HCEC 1CT (cell line): ENCODE data around the gene PRLH.

Experiments used
- DNase-seq: peaks from one replicate; pipeline ENCODE4 v3.0.0-alpha.2; 2017

The PRLH gene

DNA sequence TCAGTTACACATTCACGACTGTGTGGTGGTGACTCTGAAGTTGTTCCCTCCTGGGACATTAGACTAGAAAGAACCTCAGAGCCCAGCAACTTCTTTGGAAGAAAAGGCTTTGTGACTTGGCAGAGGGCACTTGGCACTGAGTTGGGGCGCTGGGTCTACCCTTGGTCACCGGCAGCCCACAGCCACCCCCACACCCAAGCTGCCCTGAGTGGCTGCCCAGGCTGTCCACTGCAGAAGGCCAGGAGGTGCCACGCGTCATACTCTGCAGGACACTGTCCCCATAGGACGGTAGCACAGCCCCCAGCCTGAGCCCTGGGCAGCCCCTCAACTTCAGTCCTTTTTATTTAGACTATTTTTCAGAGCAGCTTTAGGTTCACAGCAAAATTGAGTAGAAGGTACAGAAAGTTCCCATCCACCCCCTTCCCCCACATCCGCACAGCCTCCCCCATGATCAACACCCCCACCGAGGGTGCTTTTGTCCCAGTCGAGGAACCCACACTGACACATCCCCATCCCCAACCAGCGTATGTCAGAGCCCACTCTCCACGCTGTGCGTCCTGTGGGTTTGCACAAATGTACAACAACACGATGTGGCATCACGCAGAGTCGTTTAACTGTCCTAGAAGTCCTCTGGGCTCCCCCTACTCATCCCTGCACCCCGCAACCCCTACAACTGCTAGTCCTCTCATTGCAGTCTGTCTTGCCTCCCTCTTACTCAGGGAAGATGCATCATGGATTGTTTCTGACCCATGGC lies 1.1 kb downstream of the PRLH start:
- DNase-seq: no peak

DNA sequence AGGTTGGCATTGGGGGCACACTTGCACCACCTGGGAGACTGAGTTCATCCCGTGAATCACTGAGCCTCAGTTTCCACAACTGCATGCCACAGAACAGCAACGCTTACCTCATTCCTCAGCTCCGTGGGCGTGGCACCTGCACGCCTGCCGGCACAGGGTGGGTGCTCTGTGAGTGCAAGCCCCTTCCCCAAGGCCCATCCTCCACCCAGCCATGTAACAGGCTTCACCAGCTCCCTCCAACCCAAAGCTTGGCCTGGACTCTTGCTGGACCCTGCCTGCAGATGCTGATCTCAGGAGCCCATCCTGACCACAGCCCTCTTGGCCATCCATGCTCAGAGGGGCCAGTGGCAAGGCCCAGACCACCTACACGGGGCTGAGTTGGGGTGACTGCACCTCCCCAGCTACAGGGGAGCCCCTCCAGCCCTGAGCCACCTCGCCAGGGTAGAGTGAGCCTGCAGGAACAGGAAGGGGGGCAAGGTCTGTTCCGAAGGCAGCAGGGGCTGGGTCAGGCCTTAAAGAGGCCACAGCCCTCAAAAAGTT lies 1.8 kb downstream of the PRLH start:
- no peak for DNase-seq

DNA sequence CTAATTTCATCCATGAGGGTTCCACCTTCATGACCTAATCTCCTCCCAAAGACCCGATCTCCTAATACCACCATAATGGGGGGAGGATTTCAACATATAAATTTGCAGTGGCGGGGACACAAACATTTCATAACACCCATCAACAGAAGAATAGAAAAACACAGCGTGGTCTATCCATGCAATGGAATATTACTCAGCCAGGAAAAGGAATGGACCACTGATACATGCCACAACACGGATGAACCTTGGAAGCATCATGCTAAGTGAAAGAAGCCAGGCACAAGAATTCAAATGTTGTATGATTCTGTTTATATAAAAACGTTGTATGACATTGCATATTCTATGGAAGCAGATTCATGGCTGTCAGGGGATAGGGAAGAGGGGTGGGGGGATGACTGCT lies 2.7 kb downstream of the PRLH start:
- DNase-seq: no peak

DNA sequence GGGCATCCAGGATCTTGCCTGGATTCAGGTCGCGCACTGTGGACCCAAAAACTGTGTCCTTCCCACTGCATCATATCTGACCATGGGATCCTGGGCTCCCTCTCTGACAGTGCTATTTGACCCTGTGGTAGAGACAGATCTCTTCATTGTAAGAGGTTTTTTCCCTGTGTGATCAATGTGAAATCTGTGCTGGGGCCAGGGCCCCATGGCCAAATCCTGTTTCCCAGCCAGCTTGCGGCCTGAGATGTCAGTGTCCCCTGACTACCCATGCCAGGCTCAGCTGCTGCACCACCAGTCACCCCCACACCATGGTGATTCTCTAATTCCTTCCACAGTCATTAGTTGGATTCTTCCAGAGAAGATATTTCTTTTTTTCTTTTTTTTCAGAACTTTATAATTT lies 3.5 kb downstream of the PRLH start:
- DNase-seq: no peak

DNA sequence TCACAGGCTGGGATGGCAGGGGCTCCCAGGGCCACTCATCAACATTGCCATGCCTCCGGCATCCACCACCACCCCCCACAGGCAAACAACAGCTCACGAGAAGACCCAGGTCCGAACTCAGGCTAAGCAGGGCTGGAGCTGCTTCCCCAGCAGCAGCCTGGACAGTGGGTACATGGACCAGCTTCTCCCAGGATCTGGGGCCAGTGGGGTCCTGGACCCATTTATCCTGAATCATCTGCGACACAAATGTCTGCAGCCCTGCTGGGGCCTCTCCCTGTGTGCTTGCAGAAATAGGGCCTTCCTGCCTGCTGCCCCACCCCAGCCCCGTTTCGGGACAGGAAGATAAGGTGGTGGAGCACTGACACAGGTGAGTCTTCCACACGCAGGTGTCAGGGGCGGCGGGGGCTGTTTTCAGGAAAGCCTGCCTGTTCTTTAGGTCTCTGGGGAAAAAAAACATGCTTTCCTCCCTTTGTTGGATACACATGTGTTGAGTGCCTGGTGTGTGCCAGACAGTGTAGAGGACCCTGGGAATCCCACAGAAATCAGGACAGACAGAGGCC lies 4.5 kb downstream of the PRLH start:
- DNase-seq: no peak

DNA sequence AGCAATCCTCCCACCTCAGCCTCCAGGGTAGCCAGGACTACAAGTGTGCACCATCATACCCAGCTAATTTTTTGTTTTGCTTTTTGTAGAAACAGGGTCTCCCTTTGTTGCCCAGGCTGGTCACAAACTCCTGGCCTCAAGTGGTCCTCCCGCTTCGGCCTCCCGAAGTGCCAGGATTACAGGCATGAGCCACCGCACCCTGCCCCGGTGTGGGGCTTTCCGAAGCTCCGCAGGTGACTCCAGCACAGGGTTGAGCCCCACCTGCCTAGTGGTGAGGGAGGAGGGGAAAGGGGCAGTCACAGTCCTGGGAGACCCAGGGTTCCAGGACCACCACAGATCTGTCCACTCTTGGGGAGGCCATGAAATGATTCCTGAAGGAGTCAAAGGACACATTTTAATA lies 5.2 kb downstream of the PRLH start:
- no peak for DNase-seq

DNA sequence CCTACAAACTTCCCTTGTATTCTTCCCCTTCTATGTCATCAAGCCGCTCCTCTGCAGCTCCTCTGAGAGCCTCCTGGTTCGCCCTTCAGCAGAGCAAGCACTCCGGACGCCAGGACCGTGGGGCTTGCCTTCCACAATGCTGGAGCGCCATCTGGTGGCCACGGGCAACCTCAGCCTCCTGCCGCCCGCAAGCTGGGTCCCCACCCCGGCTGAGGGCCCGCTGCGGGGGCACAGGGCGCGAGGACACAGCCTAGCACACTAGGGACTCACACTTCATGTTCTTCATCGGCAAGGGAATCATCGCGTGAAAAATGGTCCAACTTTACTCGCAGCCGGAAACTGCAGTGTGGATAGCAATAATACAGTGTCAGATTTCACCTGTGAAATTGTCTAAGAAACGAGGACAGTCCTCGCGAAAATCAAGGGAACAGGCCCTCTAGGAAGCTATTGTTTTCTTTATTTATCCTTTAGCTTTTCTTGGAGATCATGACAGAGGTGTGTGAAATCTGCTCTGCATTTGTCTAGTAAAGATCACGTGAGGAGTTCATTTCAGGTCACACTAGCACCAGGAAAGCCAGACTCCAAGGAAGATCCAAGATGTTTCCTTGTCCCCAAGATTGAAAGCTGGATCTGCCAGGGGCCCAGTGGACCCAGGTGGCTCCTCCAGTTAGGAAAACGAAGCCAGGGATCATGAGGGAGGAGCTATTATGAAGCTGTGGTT lies 5.8 kb downstream of the PRLH start:
- DNase-seq: peak; percentile 87

DNA sequence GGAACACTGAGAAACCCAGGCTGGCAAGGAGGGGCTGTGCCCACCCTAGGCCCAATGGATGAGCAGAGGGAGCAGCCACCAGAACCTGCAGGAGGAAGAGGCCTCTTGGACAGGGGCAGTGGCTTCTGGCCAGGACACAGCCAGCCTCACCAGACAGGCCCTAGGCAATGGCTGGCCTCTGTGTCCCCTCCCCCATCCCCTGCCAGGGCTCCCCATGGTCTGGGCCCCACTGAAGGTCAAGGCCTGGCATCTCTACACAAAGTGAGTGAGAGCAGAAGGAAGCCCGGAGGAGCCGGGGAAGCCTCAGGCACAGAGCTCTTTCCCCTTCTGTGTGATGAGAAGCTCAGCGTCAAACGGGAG lies 6.3 kb downstream of the PRLH start:
- no peak for DNase-seq

DNA sequence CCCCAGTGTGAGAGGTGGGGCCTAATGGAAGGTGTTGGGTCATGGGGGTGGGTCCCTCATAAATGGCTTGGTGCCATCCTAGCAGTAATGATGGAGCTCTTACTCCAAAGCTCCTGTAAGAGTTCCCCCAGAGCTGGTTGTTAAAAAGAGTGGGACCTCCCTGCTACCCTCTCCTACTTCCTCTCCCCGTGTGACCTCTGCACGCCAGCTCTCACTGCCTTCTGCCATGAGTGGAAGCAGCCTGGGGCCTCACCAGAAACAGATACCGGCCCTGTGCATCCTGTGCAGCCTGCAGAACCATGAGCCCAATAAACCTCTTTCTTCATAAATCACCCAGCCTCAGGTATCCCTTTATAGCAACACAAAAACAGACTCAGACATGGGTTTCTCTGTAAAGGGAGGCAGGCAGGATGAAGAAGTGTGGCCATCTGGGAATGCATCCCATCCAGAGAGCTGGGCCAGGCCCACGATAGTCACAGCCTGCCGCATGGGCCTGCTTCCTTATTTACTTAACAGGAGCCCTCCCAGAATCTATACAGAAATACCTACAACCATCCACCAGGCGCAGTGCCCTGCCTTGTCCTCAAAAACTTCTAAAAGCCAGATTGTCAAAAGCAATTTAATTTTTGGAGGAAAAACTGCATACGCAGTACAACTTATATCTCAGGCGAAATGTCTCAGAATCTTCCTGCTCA lies 7.5 kb downstream of the PRLH start:
- no peak for DNase-seq

DNA sequence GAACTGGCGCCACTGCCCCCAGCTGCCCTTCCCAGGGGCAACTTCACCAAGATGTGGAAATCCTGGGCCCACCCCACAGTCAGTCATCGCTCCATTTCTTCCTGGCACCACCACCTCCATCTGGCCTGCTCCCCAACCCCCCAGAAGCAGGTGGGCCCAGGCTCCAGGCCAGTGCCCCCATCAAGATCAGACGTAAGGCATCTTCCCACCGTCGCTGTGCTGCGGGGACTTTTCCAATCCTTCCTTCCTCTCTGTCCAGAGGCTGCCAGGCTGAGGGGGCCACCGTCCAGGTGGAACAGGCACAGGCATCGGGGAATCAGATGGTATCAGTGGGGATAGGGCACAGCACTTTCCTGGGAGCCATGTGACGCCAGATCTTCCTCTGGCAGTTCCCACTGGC lies 8.1 kb downstream of the PRLH start:
- no peak for DNase-seq

DNA sequence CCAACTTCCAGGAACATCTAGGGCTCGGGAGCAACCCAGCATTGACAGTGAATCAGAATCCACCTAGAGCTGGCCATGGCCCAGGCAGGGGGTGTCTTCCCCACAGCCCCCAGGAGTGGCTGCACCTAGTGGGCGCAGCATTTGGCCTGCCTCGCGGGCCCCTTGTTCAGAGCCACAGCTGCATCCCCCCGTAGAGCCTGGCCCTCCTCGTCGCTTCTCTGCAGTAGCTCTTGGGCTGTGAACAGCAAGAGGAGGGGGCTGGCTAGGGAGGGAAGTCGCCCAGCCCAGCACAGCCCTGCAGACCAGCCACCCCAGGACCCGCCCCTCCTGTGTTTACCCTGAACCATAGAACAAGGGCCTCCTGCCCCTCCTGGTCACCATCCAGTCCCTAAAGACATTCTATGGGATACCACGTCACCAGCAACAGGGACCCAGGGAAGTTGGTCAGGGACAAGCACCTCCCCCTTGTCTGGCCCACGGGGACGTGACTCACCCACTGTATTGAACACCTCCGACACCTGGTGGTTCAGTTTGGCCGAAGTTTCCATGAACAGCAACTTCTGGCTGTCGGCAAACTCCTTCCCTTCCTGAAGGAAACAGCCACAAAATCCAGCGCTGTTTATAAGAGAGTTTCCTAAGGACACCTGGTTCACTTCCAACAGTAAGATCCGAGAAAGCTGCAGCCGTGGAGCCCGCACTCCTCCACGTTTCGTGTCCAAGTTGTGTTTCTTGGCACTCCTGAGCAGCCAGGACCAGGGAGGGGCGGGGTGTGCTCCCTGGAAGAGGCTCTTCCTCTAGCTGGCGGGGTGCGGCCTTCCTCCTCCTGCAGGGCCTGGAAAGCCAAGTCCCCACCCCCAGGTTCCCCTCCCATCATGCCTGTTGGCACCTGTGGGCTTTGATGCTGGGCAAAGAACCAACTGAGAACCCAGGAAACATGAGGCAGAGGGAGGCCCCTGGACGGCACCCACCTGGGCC lies 8.8 kb downstream of the PRLH start:
- DNase-seq: no peak

DNA sequence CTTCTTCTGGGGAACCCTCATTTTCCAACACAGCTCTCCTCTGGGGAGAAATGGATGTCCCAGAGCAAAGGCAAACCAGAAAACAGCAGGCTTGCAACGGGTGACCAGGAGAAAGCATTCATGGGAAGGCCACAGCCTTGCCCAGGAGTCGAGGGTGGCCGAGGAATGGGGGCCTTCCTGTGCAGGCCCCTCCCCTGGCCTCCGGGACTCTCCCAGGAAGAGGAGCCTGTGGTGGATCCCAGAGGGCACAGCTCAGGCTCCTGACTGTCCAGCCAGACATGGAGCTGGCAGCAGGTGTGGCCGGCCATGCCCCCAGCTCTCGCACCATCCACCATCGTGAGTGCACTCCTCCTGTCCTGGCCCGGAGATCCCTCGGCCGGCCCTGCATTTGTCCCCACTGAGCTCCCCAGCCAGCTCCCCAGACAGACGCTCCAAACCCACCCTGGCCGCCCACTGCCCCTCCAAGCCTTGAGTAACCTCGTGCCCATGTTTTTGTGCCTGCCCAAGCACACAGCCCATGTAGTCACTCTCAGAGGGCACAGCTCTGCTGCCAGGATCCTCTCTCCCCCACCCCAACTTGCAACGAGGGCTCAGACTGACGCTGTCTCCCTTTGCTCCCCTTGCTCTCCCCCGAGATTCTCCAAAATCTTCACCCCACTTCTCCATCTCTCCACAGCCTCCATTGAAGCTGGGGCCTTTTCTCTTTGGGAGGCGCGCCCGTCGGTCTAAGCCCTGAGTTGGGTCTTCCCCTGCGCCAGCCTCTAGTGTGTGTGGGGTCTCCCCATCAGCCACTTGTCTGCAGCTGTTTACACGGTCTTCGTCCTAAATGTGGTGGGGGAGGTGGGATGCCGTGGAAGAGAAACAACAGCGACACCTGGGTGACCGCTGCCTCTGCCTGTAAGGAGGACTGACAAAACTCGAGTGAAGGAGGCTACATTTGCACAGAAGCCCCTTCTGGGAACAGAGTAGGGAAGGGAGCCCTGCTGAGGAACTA lies 9.8 kb downstream of the PRLH start:
- no peak for DNase-seq

DNA sequence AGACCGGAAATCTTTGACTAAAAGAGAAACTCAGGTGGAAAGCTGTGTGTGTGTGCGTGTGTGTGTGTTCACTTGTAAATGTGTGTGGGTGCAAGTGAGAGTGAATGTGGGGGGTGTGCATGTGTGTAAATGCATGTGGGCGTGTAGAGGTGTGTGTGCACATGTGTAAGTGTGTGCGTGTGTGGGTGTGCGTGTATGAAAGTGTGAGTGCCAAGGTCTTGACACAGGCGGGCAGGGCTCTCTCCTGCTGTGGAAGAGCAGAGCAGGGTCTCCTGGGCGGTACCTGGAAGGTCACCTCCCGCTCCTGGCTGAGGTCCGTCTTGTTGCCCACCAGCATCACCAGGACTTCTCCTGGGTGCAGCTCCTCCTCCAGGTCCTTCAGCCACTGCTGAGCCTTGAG lies 10.6 kb downstream of the PRLH start:
- DNase-seq: no peak

DNA sequence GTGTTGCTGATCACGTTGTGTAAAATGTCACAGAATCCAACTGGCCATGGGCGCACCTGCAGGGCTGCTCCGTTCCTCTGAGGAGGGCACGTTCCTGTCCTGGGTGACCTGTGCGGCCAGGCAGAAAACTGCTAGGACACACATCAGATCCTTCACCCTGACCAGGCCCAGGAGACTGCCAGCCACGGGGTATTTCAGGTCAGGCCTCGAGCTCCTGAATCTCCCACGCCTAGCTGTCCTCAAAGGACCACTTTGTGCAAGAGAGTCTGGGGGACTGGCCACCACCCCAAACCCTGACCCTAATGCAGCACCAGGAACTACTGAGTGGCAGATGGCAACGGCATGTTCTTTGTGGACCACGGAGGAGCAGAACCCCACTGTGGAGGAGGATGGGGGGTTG lies 11.1 kb downstream of the PRLH start:
- DNase-seq: no peak

DNA sequence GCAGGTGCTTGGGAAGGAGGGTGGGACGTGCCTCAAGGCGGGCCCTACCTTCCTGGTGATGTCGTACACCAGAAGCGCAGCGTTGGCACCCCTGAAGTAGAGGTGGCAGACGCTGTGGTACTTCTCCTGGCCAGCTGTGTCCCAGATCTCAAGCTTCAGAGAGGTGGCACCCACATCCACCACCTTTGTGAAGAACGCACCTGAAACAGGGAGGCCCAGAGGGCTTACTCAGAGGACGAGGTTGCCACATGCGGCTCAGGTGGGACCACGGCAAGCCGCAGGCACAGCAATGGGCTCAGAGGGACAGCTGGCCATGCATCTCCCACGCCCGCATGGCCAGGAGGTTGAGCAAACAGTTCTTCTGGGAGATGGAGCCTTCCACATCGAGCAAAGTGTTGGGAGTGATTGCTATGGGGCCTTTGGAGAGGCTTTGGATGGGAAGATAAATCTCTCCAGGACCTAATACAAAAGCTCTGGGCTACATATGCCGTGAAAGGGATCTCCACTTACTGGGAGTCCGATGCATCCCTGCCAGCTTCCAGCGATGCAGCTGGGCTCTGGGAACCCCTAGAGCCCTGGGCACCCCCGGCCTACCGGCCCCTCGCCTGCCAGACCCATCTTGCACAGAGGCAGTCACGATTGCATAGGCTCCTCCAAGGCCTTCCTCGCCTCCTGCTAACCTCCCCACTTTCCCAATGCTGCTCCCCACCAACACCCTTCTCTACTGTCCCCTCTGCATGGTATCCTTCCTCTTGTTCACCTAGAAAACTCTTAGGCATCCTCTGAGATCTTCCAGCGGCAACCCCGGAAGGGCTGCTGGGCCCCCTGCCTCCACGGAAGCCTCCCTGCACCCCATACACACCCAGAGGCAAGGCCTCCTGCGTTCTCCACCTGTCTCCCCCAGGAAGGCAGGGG lies 11.8 kb downstream of the PRLH start:
- no peak for DNase-seq

DNA sequence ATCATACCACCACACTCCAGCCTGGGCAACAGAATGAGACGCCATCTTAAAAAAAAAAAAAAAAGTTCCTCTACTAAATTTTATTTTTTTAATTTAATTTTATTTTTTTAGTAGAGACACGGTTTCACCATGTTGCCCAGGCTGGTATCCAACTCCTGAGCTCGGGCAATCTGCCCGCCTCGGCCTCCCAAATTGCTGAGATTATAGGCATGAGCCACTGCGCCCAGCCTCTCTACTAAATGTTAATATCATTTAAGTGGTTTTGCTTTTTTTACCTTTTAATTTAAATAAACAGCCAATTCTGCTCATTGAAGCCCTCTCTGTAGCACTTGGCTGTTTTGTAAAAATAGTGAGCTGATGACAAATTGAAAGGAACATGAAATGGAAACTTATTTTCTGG lies 15.0 kb downstream of the PRLH start:
- no peak for DNase-seq

DNA sequence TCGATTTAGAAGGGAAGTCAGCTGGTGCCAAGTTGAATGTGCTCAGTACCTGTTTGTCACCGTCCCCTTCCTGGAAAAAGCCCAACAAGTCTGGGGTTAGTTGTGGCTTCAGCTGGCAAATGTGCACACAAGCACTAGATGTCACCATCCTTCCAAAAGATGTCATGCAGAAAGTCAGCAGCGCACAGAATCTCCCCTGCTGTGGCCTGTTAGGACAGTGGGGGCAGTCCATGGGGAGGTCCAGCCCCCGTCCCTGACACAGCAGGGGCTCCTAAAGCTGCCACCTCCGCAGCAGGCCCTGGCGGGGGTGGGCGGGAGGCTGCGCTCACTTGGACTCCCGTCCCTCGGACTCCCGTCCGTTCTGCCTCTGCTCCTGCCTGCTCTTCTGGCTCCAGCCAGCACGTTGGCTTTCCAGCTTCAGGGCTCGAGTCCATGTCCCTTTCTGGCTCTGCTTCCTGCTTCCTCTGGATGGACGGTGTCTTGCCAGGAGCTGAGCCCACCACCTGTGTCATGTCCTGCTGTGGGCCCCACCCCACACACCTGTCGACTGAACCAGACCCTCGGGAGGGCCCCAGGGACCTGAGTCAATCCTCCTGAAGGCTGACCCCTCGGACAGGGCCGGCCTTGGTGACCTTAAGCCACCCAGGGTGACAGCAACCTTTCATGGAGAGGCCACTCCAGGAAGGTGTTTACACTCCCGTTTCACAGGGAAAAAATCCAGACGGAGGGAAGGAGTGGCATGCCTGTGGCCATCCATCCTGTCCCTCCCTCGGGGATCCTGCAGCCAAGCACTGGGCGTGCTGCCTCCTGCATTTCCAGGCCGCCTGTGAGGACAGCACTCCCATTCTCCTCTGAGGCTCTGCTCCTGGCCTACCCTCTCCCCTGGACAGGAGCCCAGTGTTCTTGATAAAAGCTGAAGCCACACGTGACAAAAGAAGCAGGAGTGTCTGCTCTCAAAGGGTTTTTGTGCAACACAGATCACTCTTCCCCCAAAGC lies 15.7 kb downstream of the PRLH start:
- DNase-seq: peak; percentile 42
